HEK293T (cell line): ENCODE results near the gene CCNYL1.

Experiments
- BHLHE40 ChIP-seq: fragments of 450-650 bp; IDR thresholded peaks from 2 replicates; pipeline ENCODE4 v1.6.1; 2016; ENCODE audit warnings: mild to moderate bottlenecking, moderate library complexity, borderline replicate concordance
- ELF4 ChIP-seq: fragments of 450-650 bp; IDR thresholded peaks from 2 replicates; pipeline ENCODE4 v1.6.1; 2017; ENCODE audit warnings: antibody characterized with exemption
- FOXK2 ChIP-seq: fragments of 450-650 bp; IDR thresholded peaks from 2 replicates; pipeline ENCODE4 v1.6.1; 2016; ENCODE audit warnings: mild to moderate bottlenecking
- FOXM1 ChIP-seq: fragments of 450-650 bp; IDR thresholded peaks from 2 replicates; pipeline ENCODE4 v1.6.1; 2017; ENCODE audit warnings: mild to moderate bottlenecking, borderline replicate concordance
- SP1 ChIP-seq: fragments of 450-650 bp; IDR thresholded peaks from 2 replicates; pipeline ENCODE4 v1.6.1; 2017
- SUZ12 ChIP-seq: fragments of 450-650 bp; IDR thresholded peaks from 2 replicates; pipeline ENCODE4 v1.6.1; 2016; ENCODE audit warnings: mild to moderate bottlenecking

- TF ChIP-seq SUZ12 = no peak
- no peak for TF ChIP-seq SP1
- no peak for TF ChIP-seq BHLHE40
- no peak for TF ChIP-seq FOXM1
- no peak for TF ChIP-seq ELF4
- TF ChIP-seq FOXK2 = no peak
Observed at GRCh38 chr2:207698301-207698700, 13.1 kb upstream of the CCNYL1 start.
